ENCODE results near the gene KCNN3. TPM values are rescaled to one million over a fixed set of nuclear protein-coding genes. Genes with fewer than 3 reads are reported as not detected.

KCNN3 gene
- total RNA-seq, 1 experiment from 2014 or later, result 1.3 TPM

- Mint-ChIP-seq H3K9me3 (no peaks in the 10 kb centered on the region), H3K4me1 (peaks cover 19% of the 10 kb centered on the region), H3K27me3 (ENCODE audit: low read depth) (no peaks in the 10 kb centered on the region), H3K36me3 (no peaks in the 10 kb centered on the region), H3K4me3 (no peak overlapping the region), H3K27ac (no peak overlapping the region)
- ChIA-PET CTCF (no interaction called here), POLR2A (no interaction called here)
- DNase-seq (ENCODE audit: low spot score) (no peak), ATAC-seq (no peak)
- TF ChIP-seq ZNF532 (CRISPR knock-in tag; IDR thresholded peaks at IDR 0.05; ENCODE audit: borderline replicate concordance) (no peak), NFATC4 (CRISPR knock-in tag; IDR thresholded peaks at IDR 0.05) (no peak), FOXP4 (CRISPR knock-in tag; IDR thresholded peaks at IDR 0.05) (no peak), PREB (CRISPR knock-in tag; IDR thresholded peaks at IDR 0.05; ENCODE audit: borderline replicate concordance) (no peak), ZNF121 (CRISPR knock-in tag; IDR thresholded peaks at IDR 0.05) (no peak), SP1 (CRISPR knock-in tag; conservative IDR thresholded peaks at IDR 0.05) (no peak), ATF2 (CRISPR knock-in tag; IDR thresholded peaks at IDR 0.05; ENCODE audit: borderline replicate concordance, low read depth) (no peak), CBFB (CRISPR knock-in tag; IDR thresholded peaks at IDR 0.05; ENCODE audit: low read depth) (no peak), E2F5 (CRISPR knock-in tag; IDR thresholded peaks at IDR 0.05) (no peak), SMAD4 (CRISPR knock-in tag; IDR thresholded peaks at IDR 0.05) (no peak), CREM (CRISPR knock-in tag; IDR thresholded peaks at IDR 0.05) (no peak), FOXJ3 (CRISPR knock-in tag; IDR thresholded peaks at IDR 0.05; ENCODE audit: borderline replicate concordance) (no peak), ZNF416 (CRISPR knock-in tag; IDR thresholded peaks at IDR 0.05) (no peak), ZNF425 (CRISPR knock-in tag; conservative IDR thresholded peaks at IDR 0.05) (no peak)
These were observed 34.4 kb downstream of the KCNN3 start for GRCh38 chr1:154835531-154836324.

Measured in WTC11 (cell line).